Measurements from ENCODE around the gene JAZF1.

JAZF1 gene

GRCh38 chr7:27917119-27917518 lies 263.5 kb downstream of the JAZF1 start:
- H3K27me3 ChIP-seq (ENCODE audit: insufficient read depth, insufficient read length): no peaks in the 10 kb centered on the region
- no peak for DNase-seq (ENCODE audit: low read depth, low spot score)
- H3K4me3 ChIP-seq (ENCODE audit: insufficient read length, low read depth): no peak overlapping the region
- H3K4me1 ChIP-seq (ENCODE audit: insufficient read depth, insufficient read length): peaks cover 5% of the 10 kb centered on the region
- TF ChIP-seq SUZ12 (IDR thresholded peaks at IDR 0.05; ENCODE audit: extremely low read depth, insufficient read depth, insufficient read length): no peak
- no peak for TF ChIP-seq ZNF274 (IDR thresholded peaks at IDR 0.05; ENCODE audit: low read depth, low read length)
- no peak for TF ChIP-seq YY1 (IDR thresholded peaks at IDR 0.05; ENCODE audit: insufficient read depth, insufficient read length)
- H3K9ac ChIP-seq (ENCODE audit: insufficient read length, low read depth): no peak overlapping the region
- peaks cover 8% of the 10 kb centered on the region for H3K9me3 ChIP-seq (ENCODE audit: insufficient read depth, low read length)
- H3K36me3 ChIP-seq (ENCODE audit: insufficient read depth, insufficient read length, low read length): no peaks in the 10 kb centered on the region

DNA sequence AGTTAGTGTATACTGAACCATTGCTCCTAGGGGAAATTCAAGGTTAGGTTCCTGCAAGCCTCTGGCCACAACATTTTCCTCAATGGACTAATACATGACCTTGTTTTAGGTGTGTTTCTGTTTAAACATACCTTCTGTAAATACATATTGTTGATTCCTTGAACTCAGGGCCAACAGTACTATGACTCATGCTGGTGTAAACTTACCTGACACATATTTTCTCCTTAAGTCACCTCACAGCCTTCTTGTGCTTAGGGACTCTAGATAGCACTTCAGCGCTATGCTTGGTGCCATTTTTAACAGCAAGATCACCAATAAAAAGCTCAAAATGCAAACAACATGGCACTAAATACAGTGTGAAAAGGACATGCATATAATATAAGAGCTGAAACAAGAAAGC lies 264.2 kb downstream of the JAZF1 start:
- no peak overlapping the region for H3K4me3 ChIP-seq (ENCODE audit: insufficient read length, low read depth)
- TF ChIP-seq YY1 (IDR thresholded peaks at IDR 0.05; ENCODE audit: insufficient read depth, insufficient read length) (no peak), SUZ12 (IDR thresholded peaks at IDR 0.05; ENCODE audit: extremely low read depth, insufficient read depth, insufficient read length) (no peak)
- peaks cover 8% of the 10 kb centered on the region for H3K9me3 ChIP-seq (ENCODE audit: insufficient read depth, low read length)
- H3K4me1 ChIP-seq (ENCODE audit: insufficient read depth, insufficient read length): peaks cover 3% of the 10 kb centered on the region
- no peak for DNase-seq (ENCODE audit: low read depth, low spot score)
- no peaks in the 10 kb centered on the region for H3K27me3 ChIP-seq (ENCODE audit: insufficient read depth, insufficient read length)
- H3K9ac ChIP-seq (ENCODE audit: insufficient read length, low read depth): no peak overlapping the region
- no peaks in the 10 kb centered on the region for H3K36me3 ChIP-seq (ENCODE audit: insufficient read depth, insufficient read length, low read length)

DNA sequence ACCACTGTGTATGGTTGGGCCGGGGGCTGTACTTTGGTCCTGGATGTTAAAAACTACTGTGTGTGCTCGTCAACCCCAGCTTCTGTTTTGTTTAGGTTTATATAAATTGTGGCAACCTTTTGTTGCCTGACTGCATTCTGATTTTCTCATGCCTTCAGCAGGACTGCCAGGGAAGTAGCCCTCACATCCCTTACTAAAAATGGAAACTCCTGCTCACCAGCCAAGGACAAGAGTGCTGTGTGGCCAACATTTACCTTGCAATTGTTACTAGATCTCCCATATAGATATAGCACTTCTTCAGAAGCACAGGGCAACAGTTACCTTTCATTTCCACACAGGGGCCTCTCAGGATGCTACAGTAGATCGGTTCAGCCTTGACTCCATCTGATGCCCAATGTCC lies 266.2 kb downstream of the JAZF1 start:
- Histone ChIP-seq H3K4me3 (ENCODE audit: insufficient read length, low read depth) (no peak overlapping the region), H3K9me3 (ENCODE audit: insufficient read depth, low read length) (peaks cover 8% of the 10 kb centered on the region), H3K4me1 (ENCODE audit: insufficient read depth, insufficient read length) (peaks cover 3% of the 10 kb centered on the region), H3K9ac (ENCODE audit: insufficient read length, low read depth) (no peak overlapping the region), H3K27me3 (ENCODE audit: insufficient read depth, insufficient read length) (no peaks in the 10 kb centered on the region), H3K36me3 (ENCODE audit: insufficient read depth, insufficient read length, low read length) (no peaks in the 10 kb centered on the region)
- no peak for DNase-seq (ENCODE audit: low read depth, low spot score)
- TF ChIP-seq SUZ12 (IDR thresholded peaks at IDR 0.05; ENCODE audit: extremely low read depth, insufficient read depth, insufficient read length): no peak
- no peak for TF ChIP-seq YY1 (IDR thresholded peaks at IDR 0.05; ENCODE audit: insufficient read depth, insufficient read length)
- no peak for TF ChIP-seq ZNF274 (IDR thresholded peaks at IDR 0.05; ENCODE audit: low read depth, low read length)

- Histone ChIP-seq H3K9me3 (ENCODE audit: insufficient read depth, low read length) (peaks cover 8% of the 10 kb centered on the region), H3K27me3 (ENCODE audit: insufficient read depth, insufficient read length) (no peaks in the 10 kb centered on the region), H3K9ac (ENCODE audit: insufficient read length, low read depth) (no peak overlapping the region), H3K36me3 (ENCODE audit: insufficient read depth, insufficient read length, low read length) (no peaks in the 10 kb centered on the region), H3K4me3 (ENCODE audit: insufficient read length, low read depth) (no peak overlapping the region), H3K4me1 (ENCODE audit: insufficient read depth, insufficient read length) (peaks cover 3% of the 10 kb centered on the region)
- DNase-seq (ENCODE audit: low read depth, low spot score): no peak
- TF ChIP-seq YY1 (IDR thresholded peaks at IDR 0.05; ENCODE audit: insufficient read depth, insufficient read length) (no peak), ZNF274 (IDR thresholded peaks at IDR 0.05; ENCODE audit: low read depth, low read length) (no peak), SUZ12 (IDR thresholded peaks at IDR 0.05; ENCODE audit: extremely low read depth, insufficient read depth, insufficient read length) (no peak)
These were observed 267.8 kb downstream of the JAZF1 start for GRCh38 chr7:27912751-27913150.

DNA sequence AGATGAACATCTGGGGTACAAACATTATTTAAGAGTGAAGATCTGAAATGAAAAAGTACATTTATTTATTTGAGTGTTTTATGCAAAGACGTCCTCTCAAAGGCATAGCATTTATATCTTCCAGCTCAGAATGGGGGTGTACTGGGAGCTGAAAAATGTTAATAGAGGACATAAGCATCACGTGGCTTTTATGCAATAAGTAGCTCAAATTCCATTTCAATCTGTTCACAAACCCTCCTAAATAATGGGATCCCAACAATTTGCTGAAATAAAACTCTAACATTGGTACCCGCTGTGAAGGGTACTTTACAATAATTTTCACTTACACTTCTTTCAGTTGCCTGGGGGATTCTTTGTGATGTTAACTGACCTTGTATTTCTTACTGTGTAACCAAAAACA lies 268.7 kb downstream of the JAZF1 start:
- H3K4me3 ChIP-seq (ENCODE audit: insufficient read length, low read depth): no peak overlapping the region
- peaks cover 8% of the 10 kb centered on the region for H3K9me3 ChIP-seq (ENCODE audit: insufficient read depth, low read length)
- H3K4me1 ChIP-seq (ENCODE audit: insufficient read depth, insufficient read length): peaks cover 6% of the 10 kb centered on the region
- no peak overlapping the region for H3K9ac ChIP-seq (ENCODE audit: insufficient read length, low read depth)
- TF ChIP-seq SUZ12 (IDR thresholded peaks at IDR 0.05; ENCODE audit: extremely low read depth, insufficient read depth, insufficient read length) (no peak), ZNF274 (IDR thresholded peaks at IDR 0.05; ENCODE audit: low read depth, low read length) (no peak), YY1 (IDR thresholded peaks at IDR 0.05; ENCODE audit: insufficient read depth, insufficient read length) (no peak)
- DNase-seq (ENCODE audit: low read depth, low spot score): no peak
- H3K27me3 ChIP-seq (ENCODE audit: insufficient read depth, insufficient read length): no peaks in the 10 kb centered on the region
- H3K36me3 ChIP-seq (ENCODE audit: insufficient read depth, insufficient read length, low read length): no peaks in the 10 kb centered on the region

DNA sequence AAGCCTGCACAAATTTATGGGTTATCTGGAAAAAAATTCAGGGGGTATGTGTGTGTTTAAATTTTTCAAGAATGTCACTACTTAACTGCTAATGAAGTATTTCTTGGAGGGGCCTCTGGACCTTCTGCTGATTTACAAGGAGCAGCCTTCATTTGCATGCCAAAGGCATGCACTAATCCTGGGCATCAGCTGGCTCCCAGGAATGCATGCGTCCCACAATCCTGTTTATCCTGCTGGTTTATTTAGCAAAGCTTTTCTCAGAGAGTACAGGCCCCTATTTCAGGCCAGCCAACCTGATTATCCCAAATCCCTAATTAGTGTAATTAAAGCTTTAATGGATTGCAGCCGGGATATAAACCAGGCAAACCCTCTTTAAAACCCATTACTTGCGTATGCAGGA lies 270.3 kb downstream of the JAZF1 start:
- H3K9me3 ChIP-seq (ENCODE audit: insufficient read depth, low read length): no peaks in the 10 kb centered on the region
- H3K27me3 ChIP-seq (ENCODE audit: insufficient read depth, insufficient read length): no peaks in the 10 kb centered on the region
- TF ChIP-seq ZNF274 (IDR thresholded peaks at IDR 0.05; ENCODE audit: low read depth, low read length): no peak
- TF ChIP-seq YY1 (IDR thresholded peaks at IDR 0.05; ENCODE audit: insufficient read depth, insufficient read length): no peak
- no peak for TF ChIP-seq SUZ12 (IDR thresholded peaks at IDR 0.05; ENCODE audit: extremely low read depth, insufficient read depth, insufficient read length)
- no peaks in the 10 kb centered on the region for H3K36me3 ChIP-seq (ENCODE audit: insufficient read depth, insufficient read length, low read length)
- DNase-seq (ENCODE audit: low read depth, low spot score): peak; percentile 95
- no peak overlapping the region for H3K4me3 ChIP-seq (ENCODE audit: insufficient read length, low read depth)
- peaks cover 8% of the 10 kb centered on the region for H3K4me1 ChIP-seq (ENCODE audit: insufficient read depth, insufficient read length)
- peak overlapping the region; percentile 22 for H3K9ac ChIP-seq (ENCODE audit: insufficient read length, low read depth)

DNA sequence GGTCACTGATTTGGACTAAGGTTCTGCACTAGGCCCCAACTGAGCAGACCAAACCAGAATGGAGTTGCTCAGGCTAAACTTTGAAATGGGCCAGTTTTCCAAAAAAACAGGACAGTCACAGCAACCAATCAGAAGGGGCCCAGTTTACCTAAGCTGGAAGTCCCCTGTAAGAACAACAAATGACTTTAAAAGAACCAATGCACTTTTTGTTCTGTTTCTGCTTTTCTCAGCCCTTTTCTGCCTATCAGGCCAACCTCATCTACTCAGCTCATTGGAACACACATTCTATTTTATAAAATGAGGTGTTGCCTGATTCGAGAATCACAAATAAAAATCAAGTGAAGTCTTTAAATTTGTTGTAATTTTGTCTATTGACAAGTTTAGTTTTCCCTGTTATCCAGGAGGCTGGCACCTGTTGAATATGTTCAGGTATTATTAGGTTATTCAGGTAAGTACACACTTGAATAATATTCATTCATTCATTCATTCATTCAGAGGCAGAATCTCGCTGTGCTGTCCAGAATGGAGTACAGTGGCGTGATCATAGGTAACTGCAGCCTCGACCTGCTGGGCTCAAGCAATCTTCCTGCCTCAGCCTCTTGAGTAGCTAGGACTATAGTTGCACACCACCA lies 271.9 kb downstream of the JAZF1 start:
- Histone ChIP-seq H3K4me1 (ENCODE audit: insufficient read depth, insufficient read length) (peaks cover 8% of the 10 kb centered on the region), H3K4me3 (ENCODE audit: insufficient read length, low read depth) (no peak overlapping the region), H3K36me3 (ENCODE audit: insufficient read depth, insufficient read length, low read length) (no peaks in the 10 kb centered on the region), H3K27me3 (ENCODE audit: insufficient read depth, insufficient read length) (no peaks in the 10 kb centered on the region), H3K9me3 (ENCODE audit: insufficient read depth, low read length) (no peaks in the 10 kb centered on the region), H3K9ac (ENCODE audit: insufficient read length, low read depth) (no peak overlapping the region)
- no peak for DNase-seq (ENCODE audit: low read depth, low spot score)
- no peak for TF ChIP-seq SUZ12 (IDR thresholded peaks at IDR 0.05; ENCODE audit: extremely low read depth, insufficient read depth, insufficient read length)
- no peak for TF ChIP-seq ZNF274 (IDR thresholded peaks at IDR 0.05; ENCODE audit: low read depth, low read length)
- TF ChIP-seq YY1 (IDR thresholded peaks at IDR 0.05; ENCODE audit: insufficient read depth, insufficient read length): no peak
